Thyroid gland (tissue), 4 donors: Measurements from ENCODE around the gene RNF34. TPM values are rescaled to one million over a fixed set of nuclear protein-coding genes. Genes with fewer than 3 reads are reported as not detected.
A peak's percentile ranks its signal among the peaks of the same experiment; 100 is the strongest.

Source experiments
- DNase-seq, 2 donors: peaks; one replicate each; pipeline ENCODE4 v3.0.0-alpha.2; 2019
- H3K27ac ChIP-seq, 3 donors: fragments of 200-600 bp; sonication (generic); 1 replicate in 2 of 3; 2 replicates in 1 of 3; pipeline ENCODE4 v1.5.1; 2016 to 2019; ENCODE audit warnings: mild to moderate bottlenecking in 1 of 3, moderate library complexity in 1 of 3
- H3K27me3 ChIP-seq: fragments of 200-600 bp; sonication (generic); one replicate; pipeline ENCODE4 v1.5.1; 2019
- H3K36me3 ChIP-seq, 2 donors: fragments of 200-600 bp; sonication (generic); one replicate each; pipeline ENCODE4 v1.5.1; 2016 to 2019
- H3K4me1 ChIP-seq, 2 donors: fragments of 200-600 bp; sonication (generic); one replicate each; pipeline ENCODE4 v1.5.1; 2017 to 2019
- H3K4me3 ChIP-seq, 3 donors: fragments of 200-600 bp; sonication (generic); replicated peaks in 1 of 3; 1 replicate in 2 of 3; 2 replicates in 1 of 3; pipeline ENCODE4 v1.5.1; 2016; ENCODE audit warnings: mild to moderate bottlenecking in 1 of 3
- H3K9me3 ChIP-seq: fragments of 200-600 bp; sonication (generic); one replicate; pipeline ENCODE4 v1.5.1; 2017
- CTCF ChIP-seq, 6 experiments: fragments of 200-600 bp in 3 of 6; fragments of 450-650 bp in 3 of 6; sonication (generic) in 3 of 6; IDR thresholded peaks; one replicate each; pipeline ENCODE4 v1.5.1; 2016 to 2019; ENCODE audit warnings: antibody characterized with exemption in 6 of 6, mild to moderate bottlenecking in 2 of 6, inconsistent platforms in 1 of 6, moderate library complexity in 1 of 6
- POLR2A ChIP-seq, 2 donors: fragments of 450-650 bp; IDR thresholded peaks; one replicate each; pipeline ENCODE4 v1.6.1; 2017; ENCODE audit warnings: antibody characterized with exemption in 2 of 2, mild to moderate bottlenecking in 2 of 2, moderate library complexity in 1 of 2
- WGBS, 2 donors: methylation state at CpG; one replicate each; pipeline ENCODE4 v1.1.5; 2017; 5-methylcytosine and 5-hydroxymethylcytosine counted together
- intact Hi-C: fragments of 100-400 bp; cut with DNase I; formaldehyde crosslinking; loops from one replicate; pipeline ENCODE4 v1.15.1; 2023
- microRNA-seq: library from miRNA; unstranded; fragments of <30 nt; microRNA quantifications from one replicate; pipeline ENCODE4, GENCODE V29; 2016
- total RNA-seq, 4 donors: library from RNA; depleted of rRNA; stranded (reverse); fragments of >200 nt; gene quantifications; one replicate each; pipeline ENCODE4 v1.2.3, GENCODE V29; 2016

The RNF34 gene
- total RNA-seq, 4 donors from 2014 or later: 38.7 to 64.0 (median 55.4) TPM

DNA sequence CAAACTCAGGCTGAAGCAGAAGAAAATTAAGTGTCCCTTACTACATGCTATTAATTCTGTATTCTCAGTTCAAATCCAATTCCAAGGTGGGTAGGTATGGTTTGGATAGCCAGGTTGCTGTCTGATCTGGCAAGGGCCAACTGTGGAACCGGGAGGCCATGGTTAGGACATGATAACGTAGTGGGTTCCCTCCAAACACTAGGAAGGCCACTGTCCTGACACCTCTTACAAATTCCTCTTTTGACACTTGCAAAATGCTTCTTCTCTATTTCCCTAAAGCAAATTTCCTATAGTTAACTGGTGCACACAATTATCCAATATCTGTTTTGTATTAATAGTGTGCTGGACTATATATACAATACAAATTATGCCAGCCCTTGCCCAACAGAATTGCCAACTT, 70.8 kb downstream of the RNF34 start:
- no peak for TF ChIP-seq CTCF (IDR thresholded peaks at IDR 0.05)
- no peak for TF ChIP-seq POLR2A (IDR thresholded peaks at IDR 0.05)
- DNase-seq: no peak
- Histone ChIP-seq H3K36me3 (no peaks in the 10 kb centered on the region), H3K9me3 (no peaks in the 10 kb centered on the region), H3K4me1 (peaks cover 25 to 54% of the 10 kb centered on the region in 2 donors), H3K4me3 (no peak overlapping the region), H3K27ac (peak overlapping the region in 2 of 3 donors; percentile 41 to 67), H3K27me3 (no peaks in the 10 kb centered on the region)
- 91 to 94% methylated on average over 2 of the region's 2 CpGs for WGBS, 2 donors
- intact Hi-C loops: no loop called here

GRCh38 chr12:121472150-121472905, 72.4 kb downstream of the RNF34 start:
- Histone ChIP-seq H3K9me3 (no peaks in the 10 kb centered on the region), H3K36me3 (no peaks in the 10 kb centered on the region), H3K27me3 (no peaks in the 10 kb centered on the region), H3K4me1 (peaks cover 25 to 50% of the 10 kb centered on the region in 2 donors), H3K27ac (peak overlapping the region in 2 of 3 donors; percentile 30 to 39), H3K4me3 (no peak overlapping the region)
- intact Hi-C loops: no loop called here
- TF ChIP-seq POLR2A (IDR thresholded peaks at IDR 0.05) (no peak), CTCF (IDR thresholded peaks at IDR 0.05) (no peak)
- DNase-seq: no peak
- WGBS, 2 donors: 41 to 50% methylated on average over 7 of the region's 7 CpGs

Small RNAs within 50 kb of the gene (microRNA-seq; reads per million reads assigned to microRNA genes)
- gene MIR7107: not detected

Other genes starting within 250 kb of the RNF34 start
- gene P2RX4, start 190.0 kb upstream of the RNF34 start, total RNA-seq: 10 to 100 TPM; 36.8 to 87.3 (median 56.1) TPM
- 10 to 100 TPM; 34.1 to 38.4 (median 36.3) TPM for gene CAMKK2, start 103.4 kb upstream of the RNF34 start, total RNA-seq
- 100 to 1,000 TPM; 114 to 161 (median 135) TPM for gene ANAPC5, start 47.7 kb upstream of the RNF34 start, total RNA-seq
- gene KDM2B, start 180.9 kb downstream of the RNF34 start, total RNA-seq: 10 to 100 TPM; 15.5 to 32.1 (median 21.2) TPM
- 10 to 100 TPM; 12.7 to 27.1 (median 17.0) TPM for gene ORAI1, start 226.4 kb downstream of the RNF34 start, total RNA-seq